Thyroid gland (tissue), 4 donors: ENCODE data around the gene OR1D5. TPM values are rescaled to one million over a fixed set of nuclear protein-coding genes. Genes with fewer than 3 reads are reported as not detected.

ENCODE experiments used
- DNase-seq, 2 donors: peaks; one replicate each; pipeline ENCODE4 v3.0.0-alpha.2; 2019
- H3K27ac ChIP-seq, 3 donors: fragments of 200-600 bp; sonication (generic); 1 replicate in 2 of 3; 2 replicates in 1 of 3; pipeline ENCODE4 v1.5.1; 2016 to 2019; ENCODE audit warnings: mild to moderate bottlenecking in 1 of 3, moderate library complexity in 1 of 3
- H3K27me3 ChIP-seq: fragments of 200-600 bp; sonication (generic); one replicate; pipeline ENCODE4 v1.5.1; 2019
- H3K36me3 ChIP-seq, 2 donors: fragments of 200-600 bp; sonication (generic); one replicate each; pipeline ENCODE4 v1.5.1; 2016 to 2019
- H3K4me1 ChIP-seq, 2 donors: fragments of 200-600 bp; sonication (generic); one replicate each; pipeline ENCODE4 v1.5.1; 2017 to 2019
- H3K4me3 ChIP-seq, 3 donors: fragments of 200-600 bp; sonication (generic); replicated peaks in 1 of 3; 1 replicate in 2 of 3; 2 replicates in 1 of 3; pipeline ENCODE4 v1.5.1; 2016; ENCODE audit warnings: mild to moderate bottlenecking in 1 of 3
- H3K9me3 ChIP-seq: fragments of 200-600 bp; sonication (generic); one replicate; pipeline ENCODE4 v1.5.1; 2017
- CTCF ChIP-seq, 6 experiments: fragments of 200-600 bp in 3 of 6; fragments of 450-650 bp in 3 of 6; sonication (generic) in 3 of 6; IDR thresholded peaks; one replicate each; pipeline ENCODE4 v1.5.1; 2016 to 2019; ENCODE audit warnings: antibody characterized with exemption in 6 of 6, mild to moderate bottlenecking in 2 of 6, inconsistent platforms in 1 of 6, moderate library complexity in 1 of 6
- POLR2A ChIP-seq, 2 donors: fragments of 450-650 bp; IDR thresholded peaks; one replicate each; pipeline ENCODE4 v1.6.1; 2017; ENCODE audit warnings: antibody characterized with exemption in 2 of 2, mild to moderate bottlenecking in 2 of 2, moderate library complexity in 1 of 2
- WGBS, 2 donors: methylation state at CpG; one replicate each; pipeline ENCODE4 v1.1.5; 2017; 5-methylcytosine and 5-hydroxymethylcytosine counted together
- intact Hi-C: fragments of 100-400 bp; cut with DNase I; formaldehyde crosslinking; loops from one replicate; pipeline ENCODE4 v1.15.1; 2023
- total RNA-seq, 4 donors: library from RNA; depleted of rRNA; stranded (reverse); fragments of >200 nt; gene quantifications; one replicate each; pipeline ENCODE4 v1.2.3, GENCODE V29; 2016

Gene OR1D5
- total RNA-seq, 4 donors from 2014 or later: not detected

GRCh38 chr17:3026125-3026855 lies 37.1 kb downstream of the OR1D5 start:
- no peak overlapping the region for H3K27ac ChIP-seq
- intact Hi-C loops: no loop called here
- peaks cover 0 to 2% of the 10 kb centered on the region in 2 donors for H3K36me3 ChIP-seq
- 85 to 87% methylated on average over 23 to 25 of the region's 26 CpGs for WGBS, 2 donors
- no peak for DNase-seq
- TF ChIP-seq POLR2A (IDR thresholded peaks at IDR 0.05) (no peak), CTCF (IDR thresholded peaks at IDR 0.05) (no peak)
- no peaks in the 10 kb centered on the region for H3K9me3 ChIP-seq
- H3K4me3 ChIP-seq: no peak overlapping the region
- no peaks in the 10 kb centered on the region for H3K27me3 ChIP-seq
- no peaks in the 10 kb centered on the region for H3K4me1 ChIP-seq

GRCh38 chr17:3025421-3026124 lies 37.8 kb downstream of the OR1D5 start:
- Histone ChIP-seq H3K27ac (no peak overlapping the region), H3K4me1 (no peaks in the 10 kb centered on the region), H3K36me3 (peaks cover 0 to 2% of the 10 kb centered on the region in 2 donors), H3K27me3 (no peaks in the 10 kb centered on the region), H3K9me3 (no peaks in the 10 kb centered on the region), H3K4me3 (no peak overlapping the region)
- DNase-seq: no peak
- TF ChIP-seq POLR2A (IDR thresholded peaks at IDR 0.05): no peak
- no peak for TF ChIP-seq CTCF (IDR thresholded peaks at IDR 0.05)
- intact Hi-C loops: no loop called here
- 82 to 92% methylated on average over 7 to 12 of the region's 17 CpGs for WGBS, 2 donors

GRCh38 chr17:3024346-3024745 lies 39.1 kb downstream of the OR1D5 start:
- no peaks in the 10 kb centered on the region for H3K27me3 ChIP-seq
- intact Hi-C loops: no loop called here
- no peak overlapping the region for H3K4me3 ChIP-seq
- H3K27ac ChIP-seq: no peak overlapping the region
- H3K4me1 ChIP-seq: no peaks in the 10 kb centered on the region
- DNase-seq: no peak
- TF ChIP-seq CTCF (IDR thresholded peaks at IDR 0.05) (no peak), POLR2A (IDR thresholded peaks at IDR 0.05) (no peak)
- H3K36me3 ChIP-seq: peaks cover 0 to 5% of the 10 kb centered on the region in 2 donors
- WGBS, 2 donors: 93 to 94% methylated on average over 2 of the region's 2 CpGs
- no peaks in the 10 kb centered on the region for H3K9me3 ChIP-seq

- no peak overlapping the region for H3K27ac ChIP-seq
- no peaks in the 10 kb centered on the region for H3K9me3 ChIP-seq
- DNase-seq: no peak
- peaks cover 0 to 5% of the 10 kb centered on the region in 2 donors for H3K36me3 ChIP-seq
- H3K4me3 ChIP-seq: no peak overlapping the region
- no peak for TF ChIP-seq CTCF (IDR thresholded peaks at IDR 0.05)
- TF ChIP-seq POLR2A (IDR thresholded peaks at IDR 0.05): no peak
- no peaks in the 10 kb centered on the region for H3K4me1 ChIP-seq
- intact Hi-C loops: no loop called here
- WGBS, 2 donors: 90 to 95% methylated on average over 4 of the region's 4 CpGs
- no peaks in the 10 kb centered on the region for H3K27me3 ChIP-seq
These were observed 41.2 kb downstream of the OR1D5 start for GRCh38 chr17:3022197-3022596.

GRCh38 chr17:3020381-3020780 lies 43.0 kb downstream of the OR1D5 start:
- DNase-seq: no peak
- no peaks in the 10 kb centered on the region for H3K4me1 ChIP-seq
- no peak overlapping the region for H3K4me3 ChIP-seq
- no peak for TF ChIP-seq POLR2A (IDR thresholded peaks at IDR 0.05)
- TF ChIP-seq CTCF (IDR thresholded peaks at IDR 0.05): no peak
- H3K9me3 ChIP-seq: no peaks in the 10 kb centered on the region
- H3K27me3 ChIP-seq: no peaks in the 10 kb centered on the region
- intact Hi-C loops: no loop called here
- H3K36me3 ChIP-seq: peaks cover 0 to 5% of the 10 kb centered on the region in 2 donors
- H3K27ac ChIP-seq: no peak overlapping the region
- 95 to 96% methylated on average over 15 to 16 of the region's 16 CpGs for WGBS, 2 donors
